Activated CD8-positive, alpha-beta memory T cell treated with anti-CD3 and anti-CD28 coated beads, Interleukin-2, amount 50 U/mL, for 24 hours (primary cell): Measurements from ENCODE around the gene SEMA4F.

Experiments
- DNase-seq: peaks from one replicate; pipeline ENCODE4 v3.0.0-alpha.2; 2020; ENCODE audit errors: extremely low read depth

Gene SEMA4F

GRCh38 chr2:74659462-74659861, 5.4 kb downstream of the SEMA4F start:
- no peak for DNase-seq

DNA sequence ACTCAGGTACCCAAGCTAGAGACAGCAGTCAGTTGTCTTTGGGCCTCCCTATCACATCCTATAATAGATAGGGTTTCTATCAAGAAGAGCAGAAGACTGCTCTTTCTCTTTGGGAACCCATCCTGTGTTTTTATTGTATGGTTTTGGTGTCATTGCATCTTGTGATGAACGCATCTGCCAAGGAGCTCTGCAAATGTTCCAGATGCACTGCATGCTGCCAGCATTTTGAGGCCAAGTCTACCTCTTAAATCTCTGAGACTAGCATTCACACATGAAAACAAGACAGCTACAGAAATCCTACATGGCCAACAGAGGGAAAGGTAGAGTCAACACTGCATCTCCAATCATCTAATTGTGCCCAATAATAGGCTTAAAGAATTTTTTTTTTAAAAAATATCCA, 14.0 kb downstream of the SEMA4F start:
- DNase-seq, result no peak

GRCh38 chr2:74670263-74670662, 16.2 kb downstream of the SEMA4F start:
- no peak for DNase-seq

DNA sequence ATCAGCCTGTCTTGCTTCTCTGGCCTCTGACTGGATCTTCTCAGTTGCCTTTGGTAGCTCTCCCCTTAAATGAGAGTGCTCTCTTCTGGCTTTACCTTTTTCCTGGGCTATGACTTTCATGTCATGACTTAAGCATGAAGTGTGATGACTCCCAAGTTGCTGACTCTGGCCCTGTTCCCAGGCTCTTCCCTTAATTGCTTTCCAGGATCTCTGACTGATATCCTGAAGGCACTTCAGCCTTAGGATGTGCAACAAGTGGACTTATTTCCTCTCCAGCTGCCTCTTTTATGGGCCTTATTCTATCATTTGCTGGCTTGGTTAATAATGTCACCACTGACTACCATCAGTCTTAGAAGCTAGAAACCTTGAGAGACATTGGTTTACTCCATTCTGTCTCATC, 17.4 kb downstream of the SEMA4F start:
- DNase-seq, result no peak

DNA sequence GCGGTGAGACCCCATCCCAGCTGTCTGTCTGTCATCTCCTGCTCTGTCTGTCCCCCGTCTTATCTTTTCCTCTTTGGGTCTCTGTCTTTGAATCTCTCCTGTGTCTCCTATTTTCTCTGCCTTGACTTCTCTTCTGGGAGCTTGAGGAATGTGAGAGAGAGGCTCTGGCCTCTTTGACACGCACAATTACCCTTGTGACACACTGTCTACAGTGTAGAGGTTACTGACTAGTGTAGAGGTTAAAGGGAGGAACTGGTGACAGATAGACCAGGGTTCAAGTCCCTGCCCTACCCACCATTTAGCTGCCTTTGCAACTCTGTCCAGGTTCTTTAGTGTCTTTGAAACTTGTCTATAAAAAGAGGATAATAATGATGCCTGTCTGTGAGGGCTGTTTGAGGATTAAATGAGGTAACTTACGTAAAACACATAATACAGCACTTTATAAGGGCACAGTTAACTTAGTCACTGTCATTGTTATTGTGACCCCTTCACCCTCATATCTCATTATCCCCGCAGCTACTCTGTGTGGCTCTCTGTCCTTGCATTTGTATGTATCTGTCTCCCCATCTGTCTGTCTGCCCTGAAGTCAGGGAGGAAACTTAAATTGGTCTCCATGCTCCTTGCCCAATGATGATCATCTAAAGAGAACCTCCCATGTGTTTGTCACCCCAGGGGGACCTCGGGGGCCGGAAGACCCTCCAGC, 19.9 kb downstream of the SEMA4F start:
- no peak for DNase-seq

- no peak for DNase-seq
Observed at GRCh38 chr2:74675090-74675489, 21.0 kb downstream of the SEMA4F start.

DNA sequence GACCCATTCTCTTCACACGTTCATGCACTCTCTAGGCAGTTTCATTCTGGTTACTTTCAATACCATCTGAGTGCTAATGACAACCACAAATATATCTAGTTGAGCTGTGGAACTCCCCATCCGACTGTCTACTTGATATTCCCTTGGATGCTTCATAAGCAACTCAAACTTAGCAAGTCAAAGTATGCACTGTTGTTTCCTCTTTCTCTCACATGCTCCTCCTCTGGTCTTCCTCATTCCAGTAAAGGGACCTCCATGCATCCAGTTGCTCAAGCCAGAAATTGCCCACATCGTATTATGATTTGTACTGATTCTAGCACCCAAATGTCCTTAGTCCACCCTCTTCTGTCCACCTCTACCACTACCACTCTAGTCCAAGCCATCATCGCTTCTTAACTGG, 22.3 kb downstream of the SEMA4F start:
- no peak for DNase-seq

DNA sequence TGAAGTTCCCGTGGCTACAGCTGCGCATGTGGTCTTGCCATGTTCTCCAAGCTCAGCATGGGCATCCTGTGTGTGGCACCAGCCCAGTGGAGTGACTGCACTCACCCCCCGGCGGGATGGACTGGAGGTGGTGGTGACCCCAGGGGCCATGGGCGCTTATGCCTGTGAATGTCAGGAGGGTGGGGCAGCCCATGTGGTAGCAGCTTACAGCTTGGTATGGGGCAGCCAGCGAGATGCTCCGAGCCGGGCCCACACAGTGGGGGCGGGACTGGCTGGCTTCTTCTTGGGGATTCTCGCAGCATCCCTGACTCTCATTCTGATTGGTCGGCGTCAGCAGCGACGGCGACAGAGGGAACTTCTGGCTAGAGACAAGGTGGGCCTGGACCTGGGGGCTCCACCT, 25.6 kb downstream of the SEMA4F start:
- DNase-seq, result no peak

GRCh38 chr2:74682501-74682900, 28.5 kb downstream of the SEMA4F start:
- no peak for DNase-seq

- no peak for DNase-seq
Observed at GRCh38 chr2:74685408-74685807, 31.4 kb downstream of the SEMA4F start.

DNA sequence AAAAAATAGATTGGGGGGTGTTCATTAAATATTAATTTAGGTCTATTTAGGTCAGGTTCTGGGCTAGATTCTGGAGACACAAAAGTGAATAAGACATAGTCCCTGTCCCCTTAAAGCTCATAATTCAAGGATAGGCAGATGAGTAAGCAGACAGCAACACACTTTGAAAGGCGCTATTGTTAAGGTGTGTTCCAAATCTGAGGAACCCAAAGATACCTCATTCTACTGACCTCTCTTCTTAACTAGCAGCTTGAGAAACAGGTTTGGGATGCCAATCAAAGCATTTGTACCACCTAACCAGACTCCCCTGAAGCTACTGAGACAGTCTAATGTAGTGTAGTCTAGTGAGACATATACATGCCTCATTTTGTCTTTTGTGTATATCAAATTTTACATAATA, 34.8 kb downstream of the SEMA4F start:
- no peak for DNase-seq

- DNase-seq, result no peak
Observed at GRCh38 chr2:74689671-74690070, 35.6 kb downstream of the SEMA4F start.

DNA sequence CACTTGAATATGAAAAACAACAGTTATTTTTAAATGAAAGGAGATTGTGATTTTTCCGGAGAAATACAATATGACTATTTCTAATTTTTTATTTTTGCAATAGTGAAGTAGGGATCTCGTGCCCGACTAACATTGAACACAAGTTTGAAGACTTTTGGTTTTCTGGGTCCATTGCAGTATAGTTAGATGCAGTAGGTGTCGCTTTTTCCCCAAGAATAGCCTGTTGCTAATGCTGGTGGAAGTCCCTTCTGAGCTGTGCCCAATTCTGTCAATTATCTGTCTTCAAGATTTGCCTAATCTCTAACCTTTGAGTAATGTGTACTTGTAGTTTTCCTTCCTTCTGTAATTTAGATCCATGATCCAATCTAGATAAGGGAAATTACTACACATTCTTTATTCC, 36.5 kb downstream of the SEMA4F start:
- no peak for DNase-seq

DNA sequence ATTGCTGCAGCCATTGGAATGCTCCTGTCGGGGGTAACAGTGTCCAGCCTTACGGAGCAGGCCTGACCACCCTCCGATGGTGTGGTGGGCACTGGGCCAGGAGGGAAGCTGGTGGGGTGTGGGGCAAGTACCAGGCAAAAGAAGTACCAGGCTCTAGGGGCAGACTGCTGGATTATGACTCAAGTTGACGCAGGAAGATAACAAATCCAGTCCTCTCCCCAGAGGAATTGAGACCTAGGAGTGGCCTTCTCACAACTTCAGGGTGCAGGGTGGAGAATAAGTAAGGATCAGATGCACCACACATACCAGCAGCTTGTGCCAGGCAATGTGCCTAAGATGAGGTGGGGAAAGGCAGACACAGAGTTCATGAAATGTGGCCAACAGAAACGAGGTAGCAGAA, 37.9 kb downstream of the SEMA4F start:
- no peak for DNase-seq

DNA sequence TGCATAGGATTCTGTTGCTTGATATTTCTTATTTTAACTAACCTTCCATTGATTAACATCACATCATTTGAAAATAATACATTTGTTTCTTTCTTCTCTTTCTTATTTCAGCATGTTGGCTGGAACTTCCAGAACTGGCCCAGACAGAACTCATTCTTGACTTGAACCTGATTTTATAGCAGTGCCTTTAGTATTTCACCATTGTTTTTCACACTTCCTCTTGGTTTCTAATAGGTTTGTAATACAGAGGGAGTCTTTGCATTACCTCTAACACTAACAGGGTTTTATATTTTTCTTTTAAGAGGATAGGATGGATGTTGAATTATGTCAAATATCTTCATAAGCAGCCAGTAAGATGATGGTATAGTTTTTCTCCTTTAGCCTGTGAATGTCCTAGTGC, 39.2 kb downstream of the SEMA4F start:
- DNase-seq, result no peak

- no peak for DNase-seq
Observed at GRCh38 chr2:74693668-74694067, 39.6 kb downstream of the SEMA4F start.

GRCh38 chr2:74694281-74694680, 40.2 kb downstream of the SEMA4F start:
- no peak for DNase-seq

DNA sequence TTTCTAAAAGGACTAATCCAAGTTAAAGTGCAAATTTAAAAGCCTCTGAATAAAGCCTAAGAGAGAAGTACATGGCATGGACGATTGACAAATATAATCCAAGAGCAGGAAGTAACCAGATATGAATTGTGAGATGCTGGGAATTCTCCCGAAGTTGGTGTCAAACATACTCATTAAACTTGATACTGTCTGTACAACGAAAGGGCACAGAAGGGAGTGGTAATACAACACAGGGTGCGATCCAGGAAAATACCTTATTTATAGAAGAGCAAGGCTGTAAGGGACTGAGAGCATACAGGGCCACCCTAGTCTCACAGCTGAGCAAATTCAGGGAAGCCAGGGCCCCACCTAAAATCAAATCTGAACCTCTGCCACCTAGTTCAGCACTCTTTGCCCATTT, 41.6 kb downstream of the SEMA4F start:
- DNase-seq, result no peak

- no peak for DNase-seq
Observed at GRCh38 chr2:74696829-74697228, 42.8 kb downstream of the SEMA4F start.

- no peak for DNase-seq
Observed at GRCh38 chr2:74700643-74701372, 46.8 kb downstream of the SEMA4F start.

DNA sequence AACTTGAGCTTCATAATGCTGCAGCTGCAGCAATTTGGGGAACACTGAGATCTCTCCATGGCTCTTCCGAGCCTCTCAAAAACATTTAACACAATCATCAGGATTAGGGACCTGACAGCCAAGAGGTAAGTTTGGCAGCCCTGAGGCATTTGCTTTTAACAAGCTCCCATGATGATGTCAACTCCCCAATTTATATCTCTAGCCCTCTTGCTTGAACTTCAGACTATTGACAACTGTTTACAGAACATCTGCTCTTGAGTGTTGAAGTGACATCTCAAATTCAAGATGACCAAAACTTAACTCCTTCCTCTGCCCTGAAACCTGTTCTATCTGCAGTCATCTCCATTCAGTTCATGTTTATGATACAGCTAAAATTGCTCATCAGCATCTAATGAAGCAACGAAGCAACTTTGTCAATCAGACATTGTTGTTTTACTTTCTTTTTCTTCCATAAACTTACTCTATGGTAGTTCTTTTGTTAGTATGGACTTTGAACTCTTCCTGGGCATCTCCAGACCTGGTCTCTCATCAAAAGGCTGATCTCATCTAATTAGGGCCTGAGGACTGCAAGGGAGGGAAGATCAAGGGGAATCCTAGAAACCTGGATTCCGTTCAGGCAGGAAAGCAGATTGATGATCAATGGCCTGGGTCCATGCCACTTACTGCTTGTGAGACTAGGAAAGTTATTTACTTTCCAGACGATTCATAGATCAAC, 48.1 kb downstream of the SEMA4F start:
- no peak for DNase-seq

- DNase-seq, result no peak
Observed at GRCh38 chr2:74703373-74703772, 49.3 kb downstream of the SEMA4F start.

DNA sequence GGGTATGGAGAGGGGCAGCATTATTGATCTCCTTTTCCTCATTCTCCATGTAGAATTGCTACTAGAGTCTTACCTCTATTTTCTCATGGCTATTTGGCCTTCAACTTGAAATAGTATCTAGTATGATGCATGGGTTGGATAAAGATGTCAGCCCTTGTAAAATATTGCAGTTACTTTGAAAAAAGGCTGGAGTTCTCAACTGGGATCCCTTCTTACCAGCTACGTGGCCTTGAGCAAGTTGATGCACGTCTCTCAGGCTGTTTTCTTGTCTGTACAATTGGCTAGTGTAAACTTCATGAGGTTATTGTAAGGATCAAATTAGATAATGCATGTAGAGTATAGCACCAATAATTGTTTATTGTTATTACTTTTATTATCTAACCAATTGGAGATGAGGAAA, 50.2 kb downstream of the SEMA4F start:
- no peak for DNase-seq
